Stimulated activated CD8-positive, alpha-beta memory T cell treated with anti-CD3 and anti-CD28 coated beads, Interleukin-15, amount 100 ng/mL, for 1 hour (primary cell): ENCODE measurements around the gene PLXNC1.

Experiments used
- DNase-seq: peaks from one replicate; pipeline ENCODE4 v3.0.0-alpha.2; 2020; ENCODE audit warnings: low read depth

The PLXNC1 gene

GRCh38 chr12:94133964-94134795, 14.2 kb upstream of the PLXNC1 start:
- DNase-seq = no peak

- DNase-seq = no peak
These were observed 12.5 kb upstream of the PLXNC1 start for GRCh38 chr12:94135896-94136295.

- DNase-seq = no peak
These were observed 8.6 kb upstream of the PLXNC1 start for GRCh38 chr12:94139816-94140215.

GRCh38 chr12:94140556-94140955, 7.8 kb upstream of the PLXNC1 start:
- DNase-seq = no peak

- DNase-seq = no peak
These were observed 7.2 kb upstream of the PLXNC1 start for GRCh38 chr12:94141004-94141764.

- no peak for DNase-seq
These were observed 6.5 kb upstream of the PLXNC1 start for GRCh38 chr12:94141892-94142291.

- no peak for DNase-seq
These were observed 4.9 kb upstream of the PLXNC1 start for GRCh38 chr12:94143438-94143837.

GRCh38 chr12:94143951-94144350, 4.4 kb upstream of the PLXNC1 start:
- DNase-seq = no peak

GRCh38 chr12:94144781-94145180, 3.6 kb upstream of the PLXNC1 start:
- no peak for DNase-seq

- DNase-seq = no peak
These were observed 3.0 kb upstream of the PLXNC1 start for GRCh38 chr12:94145191-94145983.

- DNase-seq = no peak
These were observed 2.0 kb upstream of the PLXNC1 start for GRCh38 chr12:94146166-94146936.

GRCh38 chr12:94147387-94147990, 888 bp upstream of the PLXNC1 start:
- no peak for DNase-seq

GRCh38 chr12:94148739-94149118, 352 bp downstream of the PLXNC1 start:
- no peak for DNase-seq

GRCh38 chr12:94149119-94149780, 873 bp downstream of the PLXNC1 start:
- DNase-seq = no peak

- DNase-seq = no peak
These were observed 1.4 kb downstream of the PLXNC1 start for GRCh38 chr12:94149781-94150239.

- DNase-seq = no peak
These were observed 2.1 kb downstream of the PLXNC1 start for GRCh38 chr12:94150240-94151121.

GRCh38 chr12:94151582-94151981, 3.2 kb downstream of the PLXNC1 start:
- no peak for DNase-seq

- DNase-seq = no peak
These were observed 4.1 kb downstream of the PLXNC1 start for GRCh38 chr12:94152292-94153078.

- DNase-seq = no peak
These were observed 8.8 kb downstream of the PLXNC1 start for GRCh38 chr12:94157181-94157580.
